CD4-positive, alpha-beta memory T cell (primary cell): ENCODE results near the gene RAB6C. TPM values are rescaled to one million over a fixed set of nuclear protein-coding genes. Genes with fewer than 3 reads are reported as not detected.
"Not testable (repeated sequence)": the region's sequence is repeated elsewhere in the genome, so short reads cannot be mapped to it uniquely, and the experiment has no call there.

Source experiments
- CTCF ChIA-PET: fragments of 350-600 bp; sonication (Branson Sonifier 250); formaldehyde crosslinking; loops from one replicate; lab custom pipeline; 2021; ENCODE audit warnings: inconsistent platforms; ENCODE audit not compliant: partially characterized antibody; lab: Charles Lee
- POLR2A ChIA-PET: fragments of 350-600 bp; sonication (Branson Sonifier 250); formaldehyde crosslinking; loops from one replicate; lab custom pipeline; 2021; ENCODE audit not compliant: partially characterized antibody; lab: Charles Lee
- DNase-seq, 5 donors: peaks; one replicate each; pipeline versions ENCODE4 v3.0.0 to v3.0.0-alpha.2; 2020 to 2022; ENCODE audit warnings: mixed read lengths in 1 of 5
- H3K27ac ChIP-seq: one replicate; pipeline ENCODE4 v1.7.0; 2013; ENCODE audit warnings: low read depth, low read length
- H3K27me3 ChIP-seq: 2 replicates; pipeline ENCODE4 v1.7.0; 2013; ENCODE audit warnings: mild to moderate bottlenecking, low read length, moderate library complexity; ENCODE audit not compliant: insufficient read depth
- H3K36me3 ChIP-seq: 2 replicates; pipeline ENCODE4 v1.7.0; 2013; ENCODE audit warnings: mild to moderate bottlenecking, low read length, moderate library complexity; ENCODE audit not compliant: insufficient read depth
- H3K4me1 ChIP-seq: 2 replicates; pipeline ENCODE4 v1.7.0; 2013; ENCODE audit warnings: mild to moderate bottlenecking, low read length, moderate library complexity; ENCODE audit not compliant: insufficient read depth
- H3K4me3 ChIP-seq, 2 donors: one replicate each; pipeline ENCODE4 v1.7.0; 2013; ENCODE audit warnings: low read length in 2 of 2, mild to moderate bottlenecking in 1 of 2
- H3K9me3 ChIP-seq, 2 donors: one replicate each; pipeline ENCODE4 v1.7.0; 2013; ENCODE audit warnings: low read length in 2 of 2, control low read depth in 1 of 2; ENCODE audit not compliant: control insufficient read depth in 1 of 2
- H3K27ac Mint-ChIP-seq, 7 donors: one replicate each; pipeline ENCODE4 v1.8.0; 2020 to 2021; ENCODE audit warnings: mixed read lengths in 7 of 7, mild to moderate bottlenecking in 6 of 7, inconsistent platforms in 3 of 7, moderate library complexity in 3 of 7
- H3K27me3 Mint-ChIP-seq, 2 donors: one replicate each; pipeline ENCODE4 v1.8.0; 2020 to 2021; ENCODE audit warnings: mixed read lengths in 2 of 2
- H3K36me3 Mint-ChIP-seq, 2 donors: one replicate each; pipeline ENCODE4 v1.8.0; 2020 to 2021; ENCODE audit warnings: mixed read lengths in 2 of 2, inconsistent platforms in 1 of 2, mild to moderate bottlenecking in 1 of 2
- H3K4me1 Mint-ChIP-seq, 4 donors: one replicate each; pipeline ENCODE4 v1.8.0; 2020 to 2021; ENCODE audit warnings: mixed read lengths in 4 of 4, mild to moderate bottlenecking in 1 of 4
- H3K4me3 Mint-ChIP-seq, 8 donors: one replicate each; pipeline ENCODE4 v1.8.0; 2020 to 2021; ENCODE audit warnings: mixed read lengths in 8 of 8, mild to moderate bottlenecking in 7 of 8, moderate library complexity in 6 of 8, inconsistent platforms in 3 of 8
- H3K9me3 Mint-ChIP-seq, 8 donors: one replicate each; pipeline ENCODE4 v1.8.0; 2020 to 2021; ENCODE audit warnings: mixed read lengths in 8 of 8, mild to moderate bottlenecking in 5 of 8, inconsistent platforms in 3 of 8, moderate library complexity in 1 of 8
- intact Hi-C: fragments of 100-400 bp; cut with micrococcal nuclease; formaldehyde crosslinking; loops from one replicate; pipeline ENCODE4 v1.15.1; 2023
- polyA plus RNA-seq, 2 donors: library from polyadenylated mRNA; unstranded; fragments of 300-500 nt; fragmentation: Illumina TruSeq; gene quantifications; one replicate each; pipeline ENCODE4 v1.2.3, GENCODE V29; 2021
- total RNA-seq, 2 experiments: library from RNA; stranded (reverse); gene quantifications; one replicate each; pipeline ENCODE4 v1.2.3, GENCODE V29; 2021

Gene RAB6C
- total and polyA plus RNA-seq, 4 experiments from 2014 or later: 0.11 TPM; not detected in 3

GRCh38 chr2:129943456-129943855 is 36.0 kb upstream of the RAB6C start:
- H3K4me3 ChIP-seq, H3K9me3 Mint-ChIP-seq, H3K4me1 ChIP-seq, DNase-seq, H3K27ac ChIP-seq, H3K27me3 ChIP-seq, H3K27ac Mint-ChIP-seq, POLR2A ChIA-PET, H3K36me3 Mint-ChIP-seq, H3K4me3 Mint-ChIP-seq, H3K4me1 Mint-ChIP-seq, intact Hi-C loops, H3K9me3 ChIP-seq, H3K36me3 ChIP-seq: not testable (repeated sequence)
- CTCF ChIA-PET: interaction anchor here (0.9 kb wide), 1 partner anchor 389 kb away, joined by 3 read pairs; no protein-coding TSS in a partner anchor
- H3K27me3 Mint-ChIP-seq: peaks cover 13 to 14% of the 10 kb centered on the region in 2 donors

- DNase-seq: no peak
- Mint-ChIP-seq H3K9me3 (no peaks in the 10 kb centered on the region), H3K4me1 (no peaks in the 10 kb centered on the region), H3K4me3 (no peak overlapping the region), H3K27ac (no peak overlapping the region), H3K27me3 (peaks cover 7 to 11% of the 10 kb centered on the region in 2 donors), H3K36me3 (no peaks in the 10 kb centered on the region)
- no peak overlapping the region for H3K27ac ChIP-seq
- H3K4me1 ChIP-seq: no peaks in the 10 kb centered on the region
- CTCF ChIA-PET: interaction anchor here (1.9 kb wide), 1 partner anchor 9 kb away, joined by 5 read pairs; no protein-coding TSS in a partner anchor
- POLR2A ChIA-PET: no interaction called here
- no peaks in the 10 kb centered on the region for H3K36me3 ChIP-seq
- intact Hi-C loops: no loop called here
- no peaks in the 10 kb centered on the region for H3K27me3 ChIP-seq
- H3K9me3 ChIP-seq: no peaks in the 10 kb centered on the region
- H3K4me3 ChIP-seq: no peak overlapping the region
These were observed 33.9 kb upstream of the RAB6C start for GRCh38 chr2:129945557-129945956.

- intact Hi-C loops, H3K9me3 Mint-ChIP-seq, H3K4me1 Mint-ChIP-seq, POLR2A ChIA-PET, H3K27ac ChIP-seq, H3K4me3 Mint-ChIP-seq, H3K9me3 ChIP-seq, H3K4me3 ChIP-seq, H3K36me3 ChIP-seq, H3K4me1 ChIP-seq, H3K27ac Mint-ChIP-seq, H3K36me3 Mint-ChIP-seq, DNase-seq, CTCF ChIA-PET, H3K27me3 ChIP-seq: not testable (repeated sequence)
- H3K27me3 Mint-ChIP-seq: peaks cover 7 to 11% of the 10 kb centered on the region in 2 donors
These were observed 31.8 kb upstream of the RAB6C start for GRCh38 chr2:129947712-129948111.

GRCh38 chr2:129956171-129956570 is 23.3 kb upstream of the RAB6C start:
- POLR2A ChIA-PET, H3K9me3 Mint-ChIP-seq: not testable (repeated sequence)

GRCh38 chr2:129957891-129958290 is 21.6 kb upstream of the RAB6C start:
- Histone ChIP-seq H3K36me3 (no peaks in the 10 kb centered on the region), H3K4me1 (no peaks in the 10 kb centered on the region), H3K27me3 (no peaks in the 10 kb centered on the region), H3K27ac (no peak overlapping the region), H3K4me3 (no peak overlapping the region), H3K9me3 (no peaks in the 10 kb centered on the region)
- H3K4me3 Mint-ChIP-seq: no peak overlapping the region
- no peaks in the 10 kb centered on the region for H3K36me3 Mint-ChIP-seq
- ChIA-PET POLR2A (no interaction called here), CTCF (no interaction called here)
- no peaks in the 10 kb centered on the region for H3K4me1 Mint-ChIP-seq
- H3K9me3 Mint-ChIP-seq: no peaks in the 10 kb centered on the region
- intact Hi-C loops: no loop called here
- no peak overlapping the region for H3K27ac Mint-ChIP-seq
- no peak for DNase-seq
- H3K27me3 Mint-ChIP-seq: peaks cover 8 to 11% of the 10 kb centered on the region in 2 donors

More at GRCh38 chr2:129956171-129956570, 23.3 kb upstream of the RAB6C start:
- H3K36me3 ChIP-seq, H3K4me3 ChIP-seq, H3K27me3 Mint-ChIP-seq, intact Hi-C loops, H3K27ac ChIP-seq, H3K4me1 Mint-ChIP-seq, H3K4me1 ChIP-seq, DNase-seq, H3K4me3 Mint-ChIP-seq, H3K36me3 Mint-ChIP-seq, H3K27me3 ChIP-seq, H3K9me3 ChIP-seq, H3K27ac Mint-ChIP-seq: not testable (repeated sequence)
- CTCF ChIA-PET: interaction anchor here (1.3 kb wide), 1 partner anchor 20 kb away, joined by 3 read pairs; no protein-coding TSS in a partner anchor

- H3K36me3 Mint-ChIP-seq, H3K27me3 ChIP-seq, POLR2A ChIA-PET, CTCF ChIA-PET, H3K4me3 Mint-ChIP-seq, H3K27ac ChIP-seq, H3K36me3 ChIP-seq, H3K4me1 ChIP-seq, DNase-seq, H3K4me3 ChIP-seq, H3K4me1 Mint-ChIP-seq, intact Hi-C loops, H3K9me3 Mint-ChIP-seq, H3K27ac Mint-ChIP-seq, H3K9me3 ChIP-seq: not testable (repeated sequence)
- peaks cover 8 to 11% of the 10 kb centered on the region in 2 donors for H3K27me3 Mint-ChIP-seq
These were observed 20.7 kb upstream of the RAB6C start for GRCh38 chr2:129958736-129959135.

- H3K36me3 Mint-ChIP-seq, H3K27me3 ChIP-seq, CTCF ChIA-PET, intact Hi-C loops, H3K4me1 ChIP-seq, POLR2A ChIA-PET, H3K4me1 Mint-ChIP-seq, H3K4me3 ChIP-seq, H3K9me3 Mint-ChIP-seq, H3K4me3 Mint-ChIP-seq, H3K27ac Mint-ChIP-seq, H3K27ac ChIP-seq, DNase-seq, H3K36me3 ChIP-seq, H3K9me3 ChIP-seq, H3K27me3 Mint-ChIP-seq: not testable (repeated sequence)
These were observed 10.9 kb upstream of the RAB6C start for GRCh38 chr2:129968605-129969004.
